Uterus (tissue), 4 donors: ENCODE data around the gene ADARB2. TPM values are rescaled to one million over a fixed set of nuclear protein-coding genes. Genes with fewer than 3 reads are reported as not detected.

Source experiments
- DNase-seq, 2 donors: peaks; one replicate each; pipeline ENCODE4 v3.0.0-alpha.2; 2019 to 2020
- H3K27ac ChIP-seq, 2 donors: fragments of 200-600 bp; sonication (generic); 1 replicate in 1 of 2; 2 replicates in 1 of 2; pipeline ENCODE4 v1.5.1; 2016 to 2018
- H3K27me3 ChIP-seq, 2 donors: fragments of 200-600 bp; sonication (generic); one replicate each; pipeline ENCODE4 v1.5.1; 2018 to 2019; ENCODE audit warnings: control low read depth in 1 of 2
- H3K36me3 ChIP-seq, 2 donors: fragments of 200-600 bp; sonication (generic); one replicate each; pipeline ENCODE4 v1.5.1; 2019; ENCODE audit warnings: control low read depth in 1 of 2
- H3K4me1 ChIP-seq, 2 donors: fragments of 200-600 bp; sonication (generic); one replicate each; pipeline ENCODE4 v1.5.1; 2018 to 2019; ENCODE audit warnings: control low read depth in 1 of 2
- H3K4me3 ChIP-seq, 2 donors: fragments of 200-600 bp; sonication (generic); 1 replicate in 1 of 2; 2 replicates in 1 of 2; pipeline ENCODE4 v1.5.1; 2018 to 2019; ENCODE audit warnings: mild to moderate bottlenecking in 1 of 2
- H3K9me3 ChIP-seq, 2 donors: fragments of 200-600 bp; sonication (generic); one replicate each; pipeline ENCODE4 v1.5.1; 2019; ENCODE audit warnings: control low read depth in 1 of 2
- CTCF ChIP-seq, 4 experiments: fragments of 200-600 bp in 2 of 4; fragments of 450-650 bp in 2 of 4; sonication (generic) in 2 of 4; IDR thresholded peaks; one replicate each; pipeline ENCODE4 v1.5.1; 2016 to 2019; ENCODE audit warnings: antibody characterized with exemption in 4 of 4, mild to moderate bottlenecking in 2 of 4, moderate library complexity in 1 of 4
- POLR2A ChIP-seq, 2 donors: fragments of 450-650 bp; IDR thresholded peaks; one replicate each; pipeline ENCODE4 v1.6.1; 2016; ENCODE audit warnings: antibody characterized with exemption in 2 of 2, mild to moderate bottlenecking in 1 of 2, moderate library complexity in 1 of 2
- intact Hi-C: fragments of 100-400 bp; cut with DNase I; formaldehyde crosslinking; loops from one replicate; pipeline ENCODE4 v1.15.1; 2023; ENCODE audit warnings: low total_unique reads
- total RNA-seq, 4 donors: library from RNA; depleted of rRNA in 3 of 4; stranded (reverse); fragments of >200 nt in 3 of 4; gene quantifications; one replicate each; pipeline versions ENCODE4 v1.1.0 to v1.2.4, GENCODE V29; 2014 to 2023
- donor health status: DM: yes; HTN: yes; CAD: no.

Gene ADARB2
- total RNA-seq, 4 donors from 2014 or later, result 0.76 to 2.6 (median 2.0) TPM; not detected in 1

DNA sequence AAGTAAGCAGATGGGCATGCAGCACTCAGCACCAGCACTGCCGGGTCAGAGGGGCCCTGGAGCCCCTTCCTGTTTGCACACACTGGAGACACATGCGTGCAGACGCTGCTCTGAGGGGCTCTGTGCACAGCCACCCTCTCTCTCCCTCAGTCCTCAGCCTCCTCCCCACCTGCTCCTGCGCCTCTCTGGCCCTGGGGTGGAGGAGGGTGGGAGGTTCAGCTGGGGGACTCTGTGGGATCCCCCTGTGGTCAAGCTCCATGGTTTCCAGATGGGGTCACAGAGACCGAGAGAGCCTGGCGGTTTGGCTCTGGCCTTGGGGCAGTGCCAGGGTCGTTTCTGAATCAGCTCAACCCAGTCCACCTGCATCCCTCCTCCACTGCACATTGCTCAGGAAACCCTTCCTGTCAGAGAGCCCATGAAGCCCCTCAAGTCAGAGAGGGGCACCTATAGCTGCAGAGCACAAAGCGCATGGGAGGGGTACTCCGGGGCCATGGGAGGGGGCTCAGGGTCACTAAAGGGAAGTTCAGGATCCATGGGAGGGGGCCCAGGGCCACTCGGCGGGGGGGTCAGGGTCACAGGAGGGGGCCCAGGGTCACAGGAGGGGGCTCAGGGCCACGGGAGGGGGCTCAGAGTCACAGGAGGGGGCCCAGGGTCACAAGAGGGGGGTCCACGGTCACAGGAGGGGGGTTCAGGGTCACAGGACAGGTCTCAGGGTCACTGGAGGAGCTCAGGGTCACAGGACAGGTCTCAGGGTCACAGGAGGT lies 161.7 kb downstream of the ADARB2 start:
- H3K4me3 ChIP-seq, result no peak overlapping the region
- H3K27me3 ChIP-seq, result no peaks in the 10 kb centered on the region
- no peaks in the 10 kb centered on the region for H3K36me3 ChIP-seq
- H3K27ac ChIP-seq, result no peak overlapping the region
- DNase-seq, result no peak
- intact Hi-C loops, result no loop called here
- TF ChIP-seq CTCF (IDR thresholded peaks at IDR 0.05) (no peak), POLR2A (IDR thresholded peaks at IDR 0.05) (no peak)
- no peaks in the 10 kb centered on the region for H3K9me3 ChIP-seq
- H3K4me1 ChIP-seq, result no peaks in the 10 kb centered on the region

GRCh38 chr10:1574719-1575118 lies 162.6 kb downstream of the ADARB2 start:
- DNase-seq, result no peak
- Histone ChIP-seq H3K9me3 (no peaks in the 10 kb centered on the region), H3K4me1 (no peaks in the 10 kb centered on the region), H3K27me3 (no peaks in the 10 kb centered on the region), H3K36me3 (no peaks in the 10 kb centered on the region), H3K27ac (no peak overlapping the region), H3K4me3 (no peak overlapping the region)
- no peak for TF ChIP-seq POLR2A (IDR thresholded peaks at IDR 0.05)
- TF ChIP-seq CTCF (IDR thresholded peaks at IDR 0.05), result no peak
- intact Hi-C loops, result no loop called here

DNA sequence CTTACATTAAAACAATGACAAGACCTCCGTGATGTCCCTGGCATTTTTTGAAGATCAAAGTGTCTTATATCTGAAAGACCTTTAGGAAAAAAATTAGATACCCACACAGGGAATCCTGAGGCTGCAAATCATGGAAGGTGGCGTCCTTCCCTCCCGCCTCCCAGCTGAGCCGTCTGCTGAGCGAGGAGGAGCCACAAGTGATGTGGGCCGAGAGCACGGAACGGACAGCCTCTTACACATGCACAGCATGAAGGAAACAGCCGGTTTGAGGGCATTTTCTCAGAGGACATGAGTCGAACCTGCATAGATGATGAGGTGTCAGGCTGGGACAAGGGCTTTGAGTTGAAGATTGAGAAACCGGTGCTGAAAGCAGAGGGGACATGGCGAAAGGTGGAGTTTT lies 163.3 kb downstream of the ADARB2 start:
- no peak for DNase-seq

GRCh38 chr10:1573334-1573969 lies 163.9 kb downstream of the ADARB2 start:
- Histone ChIP-seq H3K9me3 (no peaks in the 10 kb centered on the region), H3K4me3 (no peak overlapping the region), H3K27ac (no peak overlapping the region), H3K4me1 (no peaks in the 10 kb centered on the region), H3K27me3 (no peaks in the 10 kb centered on the region), H3K36me3 (no peaks in the 10 kb centered on the region)
- TF ChIP-seq CTCF (IDR thresholded peaks at IDR 0.05), result no peak
- TF ChIP-seq POLR2A (IDR thresholded peaks at IDR 0.05), result no peak
- intact Hi-C loops, result no loop called here
- no peak for DNase-seq

More for the DNA sequence above, 163.3 kb downstream of the ADARB2 start:
- no peak for TF ChIP-seq CTCF (IDR thresholded peaks at IDR 0.05)
- TF ChIP-seq POLR2A (IDR thresholded peaks at IDR 0.05), result no peak
- Histone ChIP-seq H3K4me1 (no peaks in the 10 kb centered on the region), H3K9me3 (no peaks in the 10 kb centered on the region), H3K36me3 (no peaks in the 10 kb centered on the region), H3K4me3 (no peak overlapping the region), H3K27me3 (no peaks in the 10 kb centered on the region), H3K27ac (no peak overlapping the region)
- intact Hi-C loops, result no loop called here
